GM21576 (cell line): ENCODE data around the gene SAMD8.

Experiments
- ATAC-seq: cut with Tn5 transposase; IDR thresholded peaks from one replicate; pipeline ENCODE4 v1.9.1; 2021; ENCODE audit warnings: mild to moderate bottlenecking, moderate library complexity; ENCODE audit not compliant: unreplicated experiment

SAMD8 gene

GRCh38 chr10:75111365-75111906 lies at the start of gene SAMD8:
SAMD8 (plus strand) TSS chr10:75111656; CDS start chr10:75150529, 38,873 bp downstream.
- peak; percentile 78 for ATAC-seq

GRCh38 chr10:75061709-75062505 lies 49.5 kb upstream of the SAMD8 start:
- ATAC-seq = no peak

- ATAC-seq = no peak
Observed at GRCh38 chr10:75062506-75063299, 48.8 kb upstream of the SAMD8 start.

- no peak for ATAC-seq
Observed at GRCh38 chr10:75063461-75064230, 47.8 kb upstream of the SAMD8 start.

DNA sequence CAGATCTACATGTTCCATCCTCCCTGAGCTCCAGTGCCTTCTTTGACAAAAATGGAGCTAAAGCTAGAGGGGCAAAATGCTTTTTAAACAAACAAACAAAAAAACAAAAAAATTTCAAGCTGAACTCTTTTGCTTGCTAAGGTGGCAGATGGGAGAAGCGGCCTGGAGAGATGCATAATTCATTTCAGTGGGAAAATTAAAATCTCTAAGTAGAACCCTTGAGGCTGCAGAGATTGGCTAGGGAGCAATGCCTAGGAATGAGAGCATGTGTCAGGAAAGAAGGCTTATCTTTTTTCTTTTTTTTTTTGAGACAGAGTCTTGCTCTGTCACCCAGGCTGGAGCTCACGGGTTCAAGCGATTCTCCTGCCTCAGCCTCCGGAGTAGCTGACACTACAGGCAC lies 46.4 kb upstream of the SAMD8 start:
- no peak for ATAC-seq

DNA sequence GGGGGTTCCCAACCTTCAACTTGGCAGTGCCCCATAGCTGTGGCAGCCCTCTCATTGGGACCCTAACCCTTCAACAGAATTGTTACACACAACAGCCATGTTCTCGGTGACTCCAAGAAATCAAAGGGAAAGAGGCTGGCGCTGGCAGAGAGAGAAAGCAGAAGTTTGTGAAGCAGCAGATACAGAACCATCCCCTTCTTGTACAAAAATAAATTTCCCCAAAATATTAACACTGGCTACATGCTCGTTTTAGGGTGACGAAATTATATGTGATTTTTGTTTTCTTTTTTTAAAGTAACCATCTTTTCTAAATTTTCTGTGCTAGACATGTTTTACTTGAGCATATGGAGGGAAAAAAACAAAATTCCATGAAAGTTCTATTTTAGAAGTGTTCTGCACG lies 45.2 kb upstream of the SAMD8 start:
- no peak for ATAC-seq

GRCh38 chr10:75067272-75067671 lies 44.2 kb upstream of the SAMD8 start:
- no peak for ATAC-seq

DNA sequence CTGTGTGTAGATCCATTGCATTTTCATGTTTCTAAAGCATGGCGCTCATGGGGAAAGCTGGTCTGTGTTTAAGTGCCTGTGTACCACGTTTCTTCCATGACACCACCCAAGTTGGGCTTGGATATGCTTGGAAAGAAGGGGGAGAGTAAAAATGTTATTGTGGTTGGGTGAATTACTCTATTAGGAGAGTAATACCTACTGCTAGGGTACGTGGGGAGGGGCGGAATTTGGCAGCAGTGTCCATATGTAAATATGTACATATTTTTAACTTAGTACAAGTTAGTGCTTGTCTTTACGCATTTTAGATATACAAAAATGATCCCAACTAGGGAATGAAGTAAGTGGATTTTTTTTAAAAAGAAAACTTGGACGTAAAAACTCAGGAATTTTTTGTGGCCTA lies 42.9 kb upstream of the SAMD8 start:
- no peak for ATAC-seq

DNA sequence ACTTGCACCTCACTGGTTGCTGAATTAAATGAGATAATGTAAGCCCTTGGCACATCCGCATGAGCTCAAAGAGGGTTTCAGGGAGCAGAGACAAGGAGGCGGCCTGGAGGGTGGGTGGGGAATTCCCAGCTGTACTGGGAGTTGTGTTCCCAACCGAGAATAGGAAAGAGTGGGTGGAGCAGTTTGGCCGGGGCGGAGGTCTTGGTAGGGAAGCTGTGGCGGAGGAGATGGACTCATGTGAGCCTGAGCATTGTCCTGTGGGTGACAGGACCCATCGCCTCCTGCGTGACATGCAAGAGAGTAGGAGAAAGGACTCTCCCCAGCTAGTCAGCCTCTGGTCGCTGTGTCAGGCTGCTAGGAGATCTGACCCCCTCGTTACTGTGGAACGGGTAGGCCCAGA lies 41.0 kb upstream of the SAMD8 start:
- no peak for ATAC-seq

- ATAC-seq = no peak
Observed at GRCh38 chr10:75070961-75071428, 40.5 kb upstream of the SAMD8 start.

GRCh38 chr10:75071756-75072155 lies 39.7 kb upstream of the SAMD8 start:
- no peak for ATAC-seq

- ATAC-seq = no peak
Observed at GRCh38 chr10:75072727-75073126, 38.7 kb upstream of the SAMD8 start.

GRCh38 chr10:75073442-75073841 lies 38.0 kb upstream of the SAMD8 start:
- ATAC-seq = no peak

GRCh38 chr10:75074711-75075445 lies 36.6 kb upstream of the SAMD8 start:
- no peak for ATAC-seq

DNA sequence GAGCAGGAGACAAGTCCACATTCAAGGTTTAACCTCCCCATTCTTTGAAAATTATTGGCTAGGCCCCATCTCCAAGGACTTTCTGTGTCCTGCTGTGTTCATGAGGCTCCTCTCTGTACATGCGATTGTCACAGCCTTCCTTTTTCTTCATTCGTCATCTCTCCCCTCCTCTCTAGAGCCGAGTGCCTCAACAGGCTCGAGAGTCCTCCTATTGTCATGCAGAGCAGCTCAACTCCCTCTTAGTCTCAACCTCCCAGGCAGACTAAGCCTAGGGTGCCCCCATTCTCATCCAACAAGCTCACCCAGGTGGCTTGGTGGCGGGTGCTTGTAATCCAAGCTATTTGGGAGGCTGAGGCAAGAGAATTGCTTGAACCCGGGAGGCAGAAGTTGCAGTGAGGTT lies 35.1 kb upstream of the SAMD8 start:
- ATAC-seq = no peak

- ATAC-seq = no peak
Observed at GRCh38 chr10:75079436-75080083, 31.9 kb upstream of the SAMD8 start.

GRCh38 chr10:75080554-75080953 lies 30.9 kb upstream of the SAMD8 start:
- no peak for ATAC-seq

DNA sequence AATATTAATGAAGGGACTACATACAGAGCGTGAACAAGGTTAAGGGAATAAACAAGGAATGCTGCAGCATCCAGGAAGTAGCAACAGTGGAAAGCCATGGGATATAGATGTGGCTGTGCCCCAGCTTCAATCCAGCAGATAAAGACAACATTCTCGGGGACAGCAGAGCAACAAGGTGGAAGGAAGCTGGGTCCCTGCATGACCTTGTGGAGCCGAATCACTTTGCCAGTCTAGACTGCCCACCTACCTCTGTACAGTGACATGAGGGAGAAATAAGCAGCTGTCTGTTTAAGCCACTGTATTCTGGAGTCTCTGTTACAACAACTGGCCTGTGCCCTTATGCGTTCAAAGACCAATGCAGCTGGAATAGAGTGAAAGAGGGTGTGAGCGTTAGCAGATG lies 30.1 kb upstream of the SAMD8 start:
- no peak for ATAC-seq

GRCh38 chr10:75083972-75084833 lies 27.3 kb upstream of the SAMD8 start:
- ATAC-seq = no peak
